Vagina (tissue), 2 donors: Measurements from ENCODE around the gene PPP1R9B.

Source experiments
- POLR2A ChIP-seq, 2 donors: fragments of 450-650 bp; IDR thresholded peaks; one replicate each; pipeline ENCODE4 v1.6.1; 2017; ENCODE audit warnings: antibody characterized with exemption in 2 of 2, mild to moderate bottlenecking in 2 of 2, moderate library complexity in 2 of 2
- TF ChIP-seq, protein P1 (sequence below), 3 experiments: fragments of 450-650 bp in 2 of 3; fragments of 200-600 bp in 1 of 3; sonication (generic) in 1 of 3; IDR thresholded peaks; one replicate each; pipeline ENCODE4 v1.5.1; 2017 to 2019; ENCODE audit warnings: antibody characterized with exemption in 3 of 3, mild to moderate bottlenecking in 2 of 3, moderate library complexity in 2 of 3

DNA sequence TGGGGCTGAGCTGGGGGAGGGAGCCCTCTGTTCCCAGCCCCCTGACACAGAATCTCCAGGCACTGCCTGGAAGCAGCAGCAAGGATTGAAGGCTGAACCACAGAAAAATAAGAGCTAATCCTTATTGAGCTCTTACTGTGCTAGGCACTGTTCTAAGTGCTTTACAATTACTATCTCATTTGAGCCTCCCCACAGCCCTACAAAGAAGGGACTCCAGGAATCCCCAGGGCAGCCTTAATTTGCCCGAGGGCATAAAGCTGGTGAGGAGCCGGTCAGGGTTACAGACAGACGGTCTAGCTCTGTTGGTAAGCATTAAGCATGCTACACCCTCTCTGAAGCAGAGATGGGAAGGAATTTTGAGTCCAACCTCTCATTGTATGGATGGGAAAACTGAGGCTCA, 27.5 kb downstream of the PPP1R9B start:
- TF ChIP-seq, protein P1, sequence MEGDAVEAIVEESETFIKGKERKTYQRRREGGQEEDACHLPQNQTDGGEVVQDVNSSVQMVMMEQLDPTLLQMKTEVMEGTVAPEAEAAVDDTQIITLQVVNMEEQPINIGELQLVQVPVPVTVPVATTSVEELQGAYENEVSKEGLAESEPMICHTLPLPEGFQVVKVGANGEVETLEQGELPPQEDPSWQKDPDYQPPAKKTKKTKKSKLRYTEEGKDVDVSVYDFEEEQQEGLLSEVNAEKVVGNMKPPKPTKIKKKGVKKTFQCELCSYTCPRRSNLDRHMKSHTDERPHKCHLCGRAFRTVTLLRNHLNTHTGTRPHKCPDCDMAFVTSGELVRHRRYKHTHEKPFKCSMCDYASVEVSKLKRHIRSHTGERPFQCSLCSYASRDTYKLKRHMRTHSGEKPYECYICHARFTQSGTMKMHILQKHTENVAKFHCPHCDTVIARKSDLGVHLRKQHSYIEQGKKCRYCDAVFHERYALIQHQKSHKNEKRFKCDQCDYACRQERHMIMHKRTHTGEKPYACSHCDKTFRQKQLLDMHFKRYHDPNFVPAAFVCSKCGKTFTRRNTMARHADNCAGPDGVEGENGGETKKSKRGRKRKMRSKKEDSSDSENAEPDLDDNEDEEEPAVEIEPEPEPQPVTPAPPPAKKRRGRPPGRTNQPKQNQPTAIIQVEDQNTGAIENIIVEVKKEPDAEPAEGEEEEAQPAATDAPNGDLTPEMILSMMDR (IDR thresholded peaks at IDR 0.05), result no peak
- TF ChIP-seq POLR2A (IDR thresholded peaks at IDR 0.05), result no peak
